Activated naive CD4-positive, alpha-beta T cell treated with anti-CD3 and anti-CD28 coated beads, Interleukin-2, amount 50 U/mL, for 16 hours (primary cell): ENCODE measurements around the gene TAP1.

Source experiments
- DNase-seq: peaks from one replicate; pipeline ENCODE4 v3.0.0-alpha.2; 2020

Gene TAP1

DNA sequence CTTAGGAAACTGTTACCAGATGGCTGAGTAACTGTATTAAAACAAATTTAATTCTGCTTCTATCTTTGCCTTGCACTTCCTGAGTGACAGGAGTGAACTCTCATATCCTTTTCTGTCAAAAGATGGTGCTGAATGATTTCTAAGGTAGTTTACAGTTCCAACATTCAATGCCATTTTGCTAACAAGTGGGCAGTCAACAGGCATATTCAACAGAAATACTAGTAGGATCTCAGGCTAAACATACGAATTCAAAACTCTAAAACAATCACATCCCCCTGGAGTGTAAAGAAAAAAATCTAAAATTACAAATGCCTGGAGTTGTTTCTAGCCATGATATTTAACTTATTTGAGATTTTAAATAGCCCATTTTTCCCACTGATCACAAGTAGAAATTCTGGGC lies 7.2 kb upstream of the TAP1 start:
- no peak for DNase-seq

DNA sequence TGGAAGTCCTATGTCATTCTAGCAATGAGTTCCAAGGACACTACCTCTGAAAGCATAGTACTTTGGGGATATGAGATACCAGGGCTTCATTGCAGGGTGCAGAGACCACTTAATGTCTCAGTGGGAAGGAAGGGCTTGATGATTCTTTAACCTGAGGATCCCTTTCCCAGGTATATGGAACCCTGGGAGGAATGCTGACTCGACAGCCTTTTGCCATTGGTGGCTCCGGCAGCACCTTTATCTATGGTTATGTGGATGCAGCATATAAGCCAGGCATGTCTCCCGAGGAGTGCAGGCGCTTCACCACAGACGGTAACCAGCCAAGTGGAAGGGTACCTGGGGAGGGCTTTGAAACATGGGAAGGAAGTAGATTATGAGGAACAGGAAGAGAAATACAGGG lies 4.7 kb upstream of the TAP1 start:
- no peak for DNase-seq

DNA sequence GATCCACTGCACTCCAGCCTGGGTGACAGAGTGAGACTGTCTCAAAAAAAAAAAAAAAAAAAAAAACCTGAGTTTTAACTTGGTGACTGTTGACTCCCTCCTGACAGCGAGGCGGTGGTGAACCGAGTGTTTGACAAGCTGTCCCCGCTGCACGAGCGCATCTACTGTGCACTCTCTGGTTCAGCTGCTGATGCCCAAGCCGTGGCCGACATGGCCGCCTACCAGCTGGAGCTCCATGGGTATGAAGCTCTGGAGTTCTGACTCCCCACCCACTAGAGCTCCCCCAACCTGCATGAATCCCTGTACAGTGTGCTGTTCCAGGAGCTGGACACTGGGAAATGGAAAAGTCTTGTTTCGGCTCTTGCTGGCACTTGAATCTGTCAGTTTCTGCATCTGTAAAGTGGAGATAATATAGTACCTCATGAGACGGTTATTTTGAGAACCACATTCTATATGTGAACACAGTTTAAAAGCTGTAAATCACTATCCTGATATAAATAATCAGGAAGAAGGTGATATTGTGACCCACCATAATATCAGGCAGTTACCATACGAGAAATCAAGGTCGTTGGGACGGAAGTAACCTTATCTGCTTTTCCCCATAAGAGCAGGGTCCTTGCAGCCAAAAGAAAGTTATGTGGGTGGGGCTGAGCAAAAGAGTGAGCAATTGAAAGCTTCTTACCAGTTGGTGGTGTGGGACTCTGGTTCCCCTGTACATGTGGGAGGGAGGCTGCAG lies 3.8 kb upstream of the TAP1 start:
- no peak for DNase-seq

DNA sequence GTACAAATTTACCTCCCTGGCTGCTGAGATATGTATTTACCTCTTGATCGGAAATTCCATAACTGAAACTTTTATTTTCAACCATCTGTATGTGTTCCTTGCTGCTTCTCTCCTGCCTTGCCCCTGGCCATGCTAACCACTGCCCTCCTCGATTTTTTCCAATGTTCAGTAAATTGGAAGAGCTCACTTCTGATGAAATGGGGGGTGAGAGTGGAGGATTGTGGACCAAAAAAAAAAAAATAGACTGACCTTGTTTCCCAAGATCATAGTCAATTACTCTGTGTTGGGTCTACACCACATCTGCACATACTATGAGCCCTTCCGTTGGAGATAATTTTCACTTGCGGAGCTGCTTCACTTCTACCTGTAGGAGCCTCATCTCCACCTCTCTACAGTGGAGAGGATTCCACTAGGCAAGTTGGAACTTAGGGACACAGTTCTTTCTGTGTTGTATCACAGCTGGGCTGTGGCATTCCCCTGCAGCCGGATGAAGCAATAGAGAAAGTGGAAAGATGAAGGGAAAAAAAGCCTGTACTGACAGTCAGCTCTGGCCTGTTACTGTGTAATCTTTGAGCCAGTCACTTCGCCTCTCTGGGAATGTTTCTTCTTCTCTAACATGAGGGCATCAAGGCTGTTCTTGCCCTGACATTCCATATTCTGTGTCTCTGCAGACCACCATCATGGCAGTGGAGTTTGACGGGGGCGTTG lies 2.1 kb upstream of the TAP1 start:
- no peak for DNase-seq

DNA sequence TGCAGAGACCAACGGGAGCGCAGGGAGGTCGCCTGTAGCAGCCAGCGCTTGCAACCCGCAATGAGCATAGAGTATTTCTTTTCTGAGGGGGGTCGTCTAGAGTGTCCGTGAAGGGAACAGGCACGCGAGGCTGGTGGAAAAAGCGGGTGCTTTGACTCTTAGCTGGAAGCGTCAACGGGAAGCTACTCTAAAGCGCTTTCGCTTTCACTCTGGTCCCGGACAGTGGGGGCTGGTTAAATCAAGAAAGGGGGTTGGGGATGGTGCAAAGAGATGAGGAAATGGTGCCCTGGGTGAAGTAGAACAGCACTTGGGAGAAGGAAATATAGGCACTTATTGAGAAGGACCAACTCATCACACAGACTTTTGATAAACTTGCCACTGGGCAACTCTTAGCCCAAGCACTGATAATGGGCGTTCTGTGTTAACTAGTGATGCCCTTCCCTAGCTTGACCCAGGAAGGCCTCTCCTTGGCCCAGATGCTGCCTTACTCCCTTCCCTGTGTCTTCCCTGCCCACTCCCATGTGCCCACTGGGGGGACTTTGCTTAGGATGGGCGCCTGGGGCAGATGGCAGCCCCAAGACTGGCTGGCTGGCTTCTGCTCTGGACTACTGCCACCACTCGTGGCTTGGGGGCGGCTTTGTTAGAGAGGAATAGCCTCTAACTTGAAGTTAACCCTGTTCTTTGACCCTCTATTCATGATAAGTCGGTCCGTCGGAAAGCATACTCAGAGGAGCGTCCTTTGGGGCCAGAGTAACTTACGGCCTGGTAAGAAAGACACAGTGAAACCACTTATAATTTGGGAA lies 1.1 kb upstream of the TAP1 start:
- DNase-seq = peak; percentile 64

DNA sequence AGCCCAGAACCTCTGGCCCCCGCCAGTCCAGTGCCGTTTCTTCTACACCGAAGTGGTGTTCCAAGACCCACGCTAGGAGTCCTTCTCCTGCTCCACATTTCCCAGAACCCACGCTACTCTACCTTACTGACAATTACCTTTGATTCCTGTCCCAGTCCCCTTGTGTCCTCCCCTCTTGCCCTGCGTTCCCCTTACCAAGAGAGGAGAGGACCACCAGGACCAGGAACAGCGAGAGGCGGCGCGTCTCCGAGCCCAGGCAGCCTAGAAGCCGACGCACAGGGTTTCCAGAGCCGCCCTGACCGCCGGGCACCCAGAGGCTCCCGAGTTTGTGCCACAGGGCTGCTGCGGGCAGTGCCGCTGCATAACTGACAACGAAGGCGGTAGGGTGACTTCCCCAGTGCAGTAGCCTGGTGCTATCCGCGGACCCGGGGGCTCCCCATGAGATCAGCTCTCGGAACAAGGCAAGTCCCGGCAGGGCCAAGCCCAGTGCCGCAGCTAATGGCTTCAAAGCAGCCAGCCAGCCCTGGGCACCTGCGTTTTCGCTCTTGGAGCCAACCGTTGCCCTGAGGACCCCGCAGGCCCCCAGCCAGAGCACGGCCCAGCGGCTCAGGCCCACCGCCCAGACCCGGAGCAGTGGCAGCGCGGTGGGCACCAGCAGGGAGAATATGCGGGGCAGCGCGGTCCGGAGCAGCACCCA lies 512 bp downstream of the TAP1 start:
- peak; percentile 68 for DNase-seq

DNA sequence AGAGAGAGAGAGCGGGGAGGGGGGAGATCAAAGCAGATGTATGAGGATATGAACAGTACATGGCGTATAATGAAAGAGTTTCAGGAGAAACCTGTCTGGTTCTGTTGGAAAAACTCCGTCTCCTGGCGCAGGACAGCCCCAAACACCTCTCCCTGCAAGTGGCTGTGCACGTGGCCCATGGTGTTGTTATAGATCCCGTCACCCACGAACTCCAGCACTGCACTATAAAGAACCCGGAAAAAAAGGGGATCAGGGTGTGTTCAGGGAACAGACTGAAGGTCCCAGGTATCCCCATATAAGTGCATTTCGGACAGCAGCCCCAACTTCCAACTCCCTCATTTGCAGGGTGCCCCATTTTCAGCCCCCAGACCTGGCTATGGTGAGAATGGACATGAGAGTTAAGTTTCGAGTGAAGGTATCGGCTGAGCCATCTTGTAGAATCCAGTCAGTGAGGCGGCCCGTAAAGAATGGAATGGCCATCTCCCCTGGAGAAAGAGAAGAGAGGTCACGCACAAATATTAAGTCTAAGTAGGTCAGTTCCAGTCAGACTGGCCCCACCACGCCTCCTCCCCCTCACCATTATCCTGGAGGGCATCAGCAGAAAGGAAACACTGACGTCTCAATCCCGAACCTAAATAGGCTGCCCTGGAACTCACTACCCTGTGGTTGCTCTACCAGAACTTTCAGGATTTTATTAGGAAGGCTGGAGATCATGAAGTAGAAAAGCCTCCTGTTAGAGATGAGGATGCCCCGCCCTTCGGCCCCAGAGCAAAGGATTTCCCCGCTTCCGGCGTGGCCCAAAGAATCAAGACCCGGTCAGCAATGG lies 1.3 kb downstream of the TAP1 start:
- DNase-seq = peak; percentile 41

DNA sequence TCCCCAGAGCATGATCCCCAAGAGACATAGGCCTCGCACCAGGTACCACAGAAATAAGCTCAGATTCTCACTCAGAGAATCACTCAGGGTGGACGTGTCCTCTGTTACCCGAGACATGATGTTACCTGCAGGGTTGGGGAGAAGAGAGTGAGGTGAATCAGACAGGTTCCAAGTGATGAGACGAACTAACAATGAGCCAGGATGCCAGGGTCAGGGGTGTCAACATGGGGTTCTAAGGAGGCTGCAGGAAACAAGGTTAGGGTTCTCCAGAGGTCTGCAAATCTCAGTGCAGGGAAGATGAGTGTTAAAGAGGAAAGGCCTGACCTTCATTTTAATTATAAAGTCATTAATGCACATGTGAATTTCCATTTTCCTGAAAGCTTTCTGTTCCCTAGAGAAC lies 2.5 kb downstream of the TAP1 start:
- DNase-seq = no peak

DNA sequence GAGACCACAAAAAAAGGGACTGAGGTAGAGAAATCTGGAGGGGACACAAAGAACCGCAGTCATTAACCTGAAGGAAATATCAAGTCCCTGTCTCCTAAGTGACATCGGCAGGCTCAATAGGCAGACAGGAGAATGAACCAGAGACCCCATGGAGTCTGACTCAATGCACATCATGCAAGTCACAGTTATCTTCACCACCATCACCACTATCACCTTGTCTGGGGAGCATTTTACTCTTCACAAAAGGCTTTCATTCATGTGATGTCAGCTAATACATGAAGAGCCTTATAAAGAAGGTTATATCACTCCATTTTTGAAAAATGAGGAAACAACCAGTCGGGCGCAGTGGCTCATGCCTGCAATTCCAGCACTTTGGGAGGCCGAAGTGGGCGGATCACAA lies 4.4 kb downstream of the TAP1 start:
- no peak for DNase-seq

DNA sequence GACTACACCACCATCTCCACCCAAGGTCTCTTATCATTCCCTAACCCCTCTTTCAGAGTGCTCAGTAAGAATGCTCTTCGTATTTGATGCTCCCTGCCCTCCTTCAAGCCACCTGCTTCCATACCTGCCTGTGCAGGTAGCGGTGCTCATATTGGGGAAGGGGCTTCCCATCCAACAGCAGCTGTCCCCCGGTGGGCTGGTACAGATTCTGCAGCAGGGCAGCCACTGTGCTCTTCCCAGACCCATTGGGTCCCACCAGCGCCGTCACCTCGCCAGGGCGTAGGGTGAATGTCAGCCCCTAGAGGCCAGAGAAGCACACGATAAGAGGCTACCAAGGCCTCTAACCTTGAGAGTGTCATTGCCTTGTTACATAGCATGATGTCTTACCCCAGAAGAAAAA lies 5.7 kb downstream of the TAP1 start:
- no peak for DNase-seq

DNA sequence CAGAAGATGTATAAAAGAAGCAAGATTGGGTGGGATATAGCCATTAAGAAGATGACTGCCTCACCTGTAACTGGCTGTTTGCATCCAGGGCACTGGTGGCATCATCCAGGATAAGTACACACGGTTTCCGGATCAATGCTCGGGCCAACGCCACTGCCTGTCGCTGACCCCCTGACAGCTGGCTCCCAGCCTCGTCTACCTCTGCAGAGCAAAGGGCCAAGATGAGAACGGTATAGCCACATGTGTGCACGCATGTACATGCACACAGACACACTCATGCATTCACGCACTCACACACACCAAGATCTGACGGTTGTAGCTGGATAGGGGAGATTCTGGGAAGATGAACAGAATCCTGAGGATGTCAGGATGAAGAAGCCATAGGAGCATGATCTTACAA lies 6.5 kb downstream of the TAP1 start:
- no peak for DNase-seq

DNA sequence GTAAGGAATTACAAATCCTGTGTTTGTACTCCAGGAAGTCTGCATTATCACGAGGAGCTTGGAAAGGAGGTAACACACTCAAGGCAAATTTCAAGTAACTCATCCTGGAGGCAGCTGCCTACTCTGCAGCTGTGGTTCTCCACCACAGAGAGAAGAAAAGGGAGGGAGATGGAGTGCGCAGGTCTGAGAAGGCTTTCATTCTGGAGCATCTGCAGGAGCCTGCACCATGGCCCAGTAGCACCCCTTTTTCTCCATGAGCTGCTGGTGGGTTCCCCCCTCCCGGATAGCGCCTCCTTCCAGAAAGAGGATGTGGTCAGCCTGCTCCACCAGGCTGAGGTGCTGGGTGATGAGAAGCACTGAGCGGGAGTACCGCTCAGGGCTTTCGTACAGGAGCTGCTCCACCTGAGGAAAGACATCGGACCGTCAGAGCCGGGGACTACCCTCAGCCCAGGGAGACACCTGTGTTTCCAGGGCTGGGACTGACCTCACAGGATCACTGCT lies 8.1 kb downstream of the TAP1 start:
- DNase-seq = peak; percentile 30

DNA sequence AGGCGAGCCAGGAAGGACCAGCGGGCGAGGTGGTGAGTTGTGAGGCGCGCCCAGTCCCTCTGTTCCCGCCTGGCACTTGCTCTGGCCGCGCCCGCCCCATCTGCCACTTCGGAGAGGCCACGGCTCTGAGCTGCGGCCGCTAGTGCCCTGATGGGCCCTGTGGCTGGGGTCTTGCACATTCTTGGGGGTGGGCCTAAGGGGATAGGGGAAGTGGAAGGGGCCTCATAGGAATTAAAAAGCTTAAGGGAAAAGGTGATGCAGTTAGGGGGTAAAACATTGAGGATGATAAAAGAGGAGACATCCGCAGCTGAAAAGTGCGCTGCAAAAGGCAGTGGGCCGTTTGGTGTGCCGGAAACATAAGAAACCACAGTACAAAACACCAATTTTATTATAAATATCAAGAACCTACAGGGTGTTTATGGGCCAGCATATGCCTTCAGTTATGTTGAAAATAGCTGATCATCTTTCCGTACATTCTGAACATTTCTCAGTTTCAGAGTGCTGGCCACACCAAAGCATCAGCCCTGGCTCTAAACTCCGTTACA lies 8.6 kb downstream of the TAP1 start:
- DNase-seq = no peak

DNA sequence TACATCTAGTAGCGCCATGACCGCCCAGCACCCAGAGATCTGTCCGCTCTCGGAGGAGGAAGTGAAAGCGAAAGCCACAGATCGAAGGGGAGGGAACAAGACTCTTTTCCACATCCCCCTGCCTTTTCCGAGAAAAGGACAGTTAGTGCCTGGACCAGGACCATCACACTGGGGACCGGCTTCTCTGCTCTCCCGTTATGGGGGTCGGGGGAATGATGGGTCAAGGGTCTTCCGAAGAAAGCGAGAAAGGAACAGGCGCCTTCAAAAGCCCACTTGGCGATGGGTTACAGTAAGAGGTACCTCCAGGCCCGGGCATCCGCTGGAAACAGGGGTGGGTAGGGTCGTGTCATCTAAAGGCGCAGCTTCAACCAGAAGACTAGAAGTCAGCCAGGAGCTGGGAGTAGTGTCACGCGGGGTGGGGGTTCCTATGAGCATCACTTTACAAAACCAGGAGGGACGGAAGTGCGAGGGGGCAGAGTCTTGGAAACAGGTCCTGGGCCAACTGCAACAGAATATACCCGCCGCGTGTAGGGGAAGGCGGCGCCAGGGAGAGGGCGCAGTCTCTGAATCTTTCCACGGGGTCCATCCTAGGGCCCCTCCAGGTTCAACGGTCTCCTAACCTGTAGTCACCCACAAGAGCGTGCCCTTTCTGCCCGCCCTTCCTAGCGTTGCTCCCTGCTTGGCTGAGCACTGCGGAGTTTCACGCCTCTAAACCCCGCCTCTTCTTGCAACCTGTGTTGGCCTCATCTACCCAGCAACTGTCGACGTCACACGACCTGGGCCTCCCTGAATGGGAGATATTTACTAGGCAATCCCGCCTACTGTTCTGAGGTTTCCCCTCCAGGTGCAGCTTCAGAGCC lies 9.3 kb downstream of the TAP1 start, which contains the start of gene PSMB8:
Gene PSMB8, minus strand, starts transcription at position 69 of the 860 bp plus-strand sequence. Its CDS starts 51 bp downstream, at position 18.
- DNase-seq = peak; percentile 97

DNA sequence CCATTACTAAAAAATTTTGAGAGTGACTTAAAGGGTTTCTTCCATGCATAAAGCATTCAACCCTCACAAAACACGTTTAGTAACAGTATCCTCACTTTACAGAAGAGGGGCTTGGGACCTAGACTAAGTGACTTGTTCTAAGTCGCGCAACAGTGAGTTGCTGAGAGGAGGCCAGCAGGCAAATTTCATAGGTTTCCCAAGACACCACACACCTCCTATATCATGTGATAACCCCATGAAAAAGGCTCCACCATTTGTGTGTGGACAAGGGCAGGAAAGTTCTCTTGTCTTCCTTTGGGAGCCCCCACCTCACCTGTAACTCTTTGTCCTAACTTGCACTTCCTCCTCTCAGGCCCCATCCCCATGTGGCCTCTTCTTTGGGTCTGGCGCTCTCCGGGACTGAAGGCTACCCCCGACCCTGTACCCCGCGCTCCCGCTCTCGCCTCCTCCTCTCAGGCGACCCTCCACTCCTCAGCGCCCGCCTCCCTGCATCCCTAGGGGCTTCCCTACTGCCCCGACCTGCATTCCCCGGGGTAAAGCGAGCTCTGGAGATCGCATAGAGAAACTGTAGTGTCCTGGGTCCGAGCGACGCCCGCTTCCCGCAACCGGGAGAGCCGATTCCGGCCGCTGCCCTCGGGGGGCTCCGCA lies 10.0 kb downstream of the TAP1 start:
- no peak for DNase-seq

DNA sequence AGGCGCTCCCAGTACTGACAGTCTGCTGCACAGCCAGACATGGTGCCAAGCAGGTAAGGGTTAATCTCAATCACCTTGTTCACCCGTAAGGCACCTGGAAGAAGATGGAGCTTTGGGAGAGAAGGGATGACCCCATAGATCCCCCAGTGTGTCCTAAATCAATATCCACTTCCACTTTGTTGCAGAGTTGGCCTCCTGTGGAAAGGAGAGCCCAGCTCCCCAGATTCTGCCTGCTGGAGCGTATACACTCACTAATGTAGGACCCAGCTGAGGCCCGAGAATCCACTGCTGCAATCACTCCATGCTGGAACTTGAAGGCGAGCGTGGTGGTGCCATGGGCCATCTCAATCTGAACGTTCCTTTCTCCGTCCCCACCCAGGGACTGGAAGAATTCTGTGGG lies 10.8 kb downstream of the TAP1 start:
- DNase-seq = no peak

DNA sequence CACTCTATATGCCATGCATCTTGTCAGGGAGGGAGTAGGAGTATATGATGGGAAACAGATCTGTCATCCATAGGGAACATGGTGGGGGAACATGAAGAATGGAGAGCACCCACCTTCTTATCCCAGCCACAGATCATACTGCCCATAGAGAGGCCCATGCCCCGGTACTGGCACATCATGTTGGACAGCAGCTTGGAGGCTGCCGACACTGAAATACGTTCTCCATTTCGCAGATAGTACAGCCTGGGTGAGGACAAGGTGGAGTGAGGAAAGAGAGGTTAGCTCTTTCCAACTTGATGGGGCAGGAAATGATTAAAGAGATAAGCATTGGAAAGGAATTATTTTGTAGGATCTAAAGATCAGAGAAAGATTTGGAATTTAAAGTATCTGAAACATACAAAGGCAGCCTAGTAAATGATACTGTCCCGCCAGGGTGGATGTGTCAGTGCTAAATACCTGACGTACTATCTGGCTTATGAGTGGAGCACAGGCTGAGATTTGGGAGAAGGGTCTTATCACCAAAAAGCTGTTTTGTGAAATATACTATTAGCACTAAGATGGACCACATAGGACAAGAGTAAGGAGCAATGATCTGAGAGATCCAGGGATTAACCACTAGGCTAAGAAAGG lies 11.4 kb downstream of the TAP1 start:
- no peak for DNase-seq

DNA sequence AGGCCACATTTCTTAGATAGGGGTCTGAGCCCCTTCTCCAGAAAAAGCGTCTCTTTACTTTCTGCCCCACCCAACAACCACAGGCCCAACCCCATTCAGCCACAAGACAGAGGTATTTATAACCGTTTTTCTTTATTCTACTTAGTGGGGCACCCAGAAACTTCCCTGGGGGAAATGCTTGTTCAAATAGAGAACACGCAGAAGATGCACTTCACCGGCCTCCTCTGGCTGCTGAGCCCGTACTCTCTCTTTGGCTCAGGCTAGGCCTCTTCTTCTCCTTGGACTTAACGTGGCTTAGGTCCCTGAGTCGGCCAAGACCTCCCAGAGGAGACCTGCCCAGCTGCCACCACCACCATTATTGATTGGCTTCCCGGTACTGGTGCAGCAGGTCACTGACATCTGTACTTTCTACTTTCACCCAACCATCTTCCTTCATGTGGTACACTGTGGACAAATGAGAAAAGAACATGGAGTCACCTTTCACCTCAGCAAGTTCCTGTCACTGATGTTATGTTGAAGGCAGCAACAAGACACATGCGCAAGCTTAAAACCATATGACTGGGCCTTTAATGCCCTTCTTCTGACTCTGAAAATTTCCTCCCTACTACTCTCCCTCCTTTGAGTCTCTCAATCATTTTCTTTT lies 12.8 kb downstream of the TAP1 start:
- no peak for DNase-seq

DNA sequence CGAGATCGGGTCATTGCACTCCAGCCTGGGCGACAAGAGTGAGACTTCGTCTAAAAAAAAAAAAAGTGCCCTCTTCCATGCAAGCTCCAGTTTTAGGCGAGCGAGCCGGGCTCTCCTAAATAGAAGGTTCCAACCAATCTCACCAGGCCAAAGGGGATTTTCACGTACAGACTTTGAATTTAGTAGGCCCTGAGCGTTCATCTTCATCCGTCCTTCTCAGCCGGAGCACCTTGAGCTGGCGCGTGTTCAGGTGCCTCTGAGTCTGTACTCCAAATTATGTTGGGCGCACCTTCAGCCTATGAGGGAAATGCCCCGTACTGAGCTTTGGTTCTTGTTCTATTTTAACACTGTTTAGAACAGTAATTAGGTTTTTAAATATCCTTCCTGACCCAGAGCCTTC lies 14.1 kb downstream of the TAP1 start:
- no peak for DNase-seq
